Stomach (tissue), 9 donors: ENCODE results near the gene PON3. TPM values are rescaled to one million over a fixed set of nuclear protein-coding genes. Genes with fewer than 3 reads are reported as not detected.

Source experiments
- DNase-seq, 2 donors: peaks; one replicate each; pipeline versions ENCODE4 v3.0.0 to v3.0.0-alpha.2; 2013 to 2019
- H3K27ac ChIP-seq, 5 donors: fragments of 200-600 bp in 4 of 5; sonication (generic) in 4 of 5; one replicate each; pipeline ENCODE4 v1.5.1; 2013 to 2019; ENCODE audit warnings: mild to moderate bottlenecking in 1 of 5, moderate library complexity in 1 of 5
- H3K27me3 ChIP-seq, 3 donors: fragments of 200-600 bp; sonication (generic); one replicate each; pipeline ENCODE4 v1.5.1; 2017 to 2019; ENCODE audit warnings: mixed run types in 1 of 3
- H3K36me3 ChIP-seq, 4 donors: fragments of 200-600 bp; sonication (generic); 1 replicate in 3 of 4; 2 replicates in 1 of 4; pipeline ENCODE4 v1.5.1; 2016 to 2019
- H3K4me1 ChIP-seq, 4 donors: fragments of 200-600 bp; sonication (generic); one replicate each; pipeline ENCODE4 v1.5.1; 2016 to 2019
- H3K4me3 ChIP-seq, 4 donors: fragments of 200-600 bp; sonication (generic) in 3 of 4; one replicate each; pipeline ENCODE4 v1.5.1; 2016 to 2019; ENCODE audit warnings: mild to moderate bottlenecking in 1 of 4
- H3K9me3 ChIP-seq, 4 donors: fragments of 200-600 bp; sonication (generic); one replicate each; pipeline ENCODE4 v1.5.1; 2016 to 2019
- CTCF ChIP-seq, 7 experiments: fragments of 450-650 bp in 4 of 7; fragments of 200-600 bp in 3 of 7; sonication (generic) in 3 of 7; IDR thresholded peaks; one replicate each; pipeline ENCODE4 v1.5.1; 2016 to 2019; ENCODE audit warnings: antibody characterized with exemption in 7 of 7, control low read depth in 2 of 7, mild to moderate bottlenecking in 1 of 7
- EP300 ChIP-seq: sonication (generic); formaldehyde crosslinking; IDR thresholded peaks from one replicate; pipeline ENCODE4 v1.6.1; 2017; ENCODE audit warnings: antibody characterized with exemption
- POLR2A ChIP-seq, 4 donors: fragments of 450-650 bp; IDR thresholded peaks; one replicate each; pipeline ENCODE4 v1.6.1; 2016; ENCODE audit warnings: antibody characterized with exemption in 4 of 4, control low read depth in 2 of 4, mild to moderate bottlenecking in 1 of 4, moderate library complexity in 1 of 4
- POLR2AphosphoS5 ChIP-seq, 3 donors: sonication (generic); formaldehyde crosslinking; IDR thresholded peaks; one replicate each; pipeline ENCODE4 v1.6.1; 2016; ENCODE audit warnings: antibody characterized with exemption in 3 of 3
- WGBS, 5 donors: extraction: QIAGEN DNeasy Blood & Tissue Kit in 3 of 5; methylation state at CpG; one replicate each; pipeline versions ENCODE4 v1.1.5 to v1.1.7; 2013 to 2018; 5-methylcytosine and 5-hydroxymethylcytosine counted together
- intact Hi-C: fragments of 100-400 bp; cut with DNase I; formaldehyde crosslinking; loops from one replicate; pipeline ENCODE4 v1.15.1; 2023; ENCODE audit warnings: low total_unique reads
- polyA plus RNA-seq, 3 donors: library from polyadenylated mRNA; stranded (reverse); fragments of 200-250 nt; gene quantifications; one replicate each; pipeline ENCODE4 v1.2.3, GENCODE V29; 2013
- total RNA-seq, 5 donors: library from RNA; depleted of rRNA; stranded (reverse); fragments of >200 nt; gene quantifications; one replicate each; pipeline versions ENCODE4 v1.1.0 to v1.2.3, GENCODE V29; 2014 to 2016
- donor health status: healthy with polysubstance abuse.
- donor health status: Bipolar disorder and iron deficiency.
- donor health status: healthy.

PON3 gene
- total and polyA plus RNA-seq, 8 donors = 1.2 to 9.4 (median 3.9) TPM; not detected in 2

DNA sequence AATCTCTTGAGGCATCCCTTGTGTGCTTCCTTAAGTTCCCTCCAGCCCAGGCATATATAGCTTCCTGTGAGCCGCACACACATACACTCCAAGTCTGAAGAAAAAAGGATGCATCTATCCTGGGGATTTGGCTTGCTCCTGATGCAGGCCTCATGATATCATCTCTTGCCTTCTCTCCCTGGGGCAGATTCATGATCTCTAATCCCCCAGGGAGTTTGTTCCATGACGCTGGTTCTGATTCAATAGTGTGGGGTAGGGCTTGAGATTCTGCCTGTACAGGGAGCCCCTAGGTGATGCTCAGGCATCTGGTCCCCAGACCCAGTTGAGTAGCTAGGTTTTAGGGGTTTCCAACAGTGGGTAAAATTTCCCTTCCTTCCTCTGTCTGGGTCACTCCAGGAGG lies 73.3 kb downstream of the PON3 start:
- TF ChIP-seq EP300 (no peak), POLR2A (IDR thresholded peaks at IDR 0.05) (no peak), CTCF (IDR thresholded peaks at IDR 0.05) (no peak), POLR2AphosphoS5 (IDR thresholded peaks at IDR 0.05) (no peak)
- H3K9me3 ChIP-seq = no peaks in the 10 kb centered on the region
- H3K4me3 ChIP-seq = no peak overlapping the region
- H3K4me1 ChIP-seq = peaks cover 0 to 4% (median 0%) of the 10 kb centered on the region in 4 donors
- 68 to 89% (median 72%) methylated on average over 2 of the region's 2 CpGs for WGBS, 5 donors
- no peaks in the 10 kb centered on the region for H3K36me3 ChIP-seq
- peaks cover 0 to 19% (median 5%) of the 10 kb centered on the region in 3 donors for H3K27me3 ChIP-seq
- no peak for DNase-seq
- intact Hi-C loops = no loop called here
- no peak overlapping the region for H3K27ac ChIP-seq

DNA sequence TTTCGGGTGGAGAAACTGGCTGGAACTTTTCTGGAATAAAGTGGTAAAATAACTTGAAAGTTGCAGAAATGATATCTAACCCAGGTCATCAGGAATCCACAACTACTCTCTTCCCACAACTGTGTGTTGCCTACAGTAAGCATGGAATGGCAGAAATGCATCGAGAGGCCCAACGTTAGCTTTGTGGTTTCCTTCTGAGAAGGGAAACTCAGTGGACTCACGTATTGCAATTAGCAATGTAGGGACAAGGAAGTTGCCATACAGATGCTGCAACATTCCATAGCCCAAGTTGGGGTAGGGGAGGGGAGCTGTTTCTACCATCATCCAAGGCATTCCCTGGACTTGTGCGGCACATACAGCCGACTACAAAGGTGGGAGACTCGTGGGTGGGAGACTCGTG lies 73.8 kb downstream of the PON3 start:
- DNase-seq = no peak
- TF ChIP-seq EP300 (no peak), POLR2A (IDR thresholded peaks at IDR 0.05) (no peak), CTCF (IDR thresholded peaks at IDR 0.05) (no peak), POLR2AphosphoS5 (IDR thresholded peaks at IDR 0.05) (no peak)
- H3K4me3 ChIP-seq = no peak overlapping the region
- no peak overlapping the region for H3K27ac ChIP-seq
- H3K27me3 ChIP-seq = peaks cover 0 to 19% (median 5%) of the 10 kb centered on the region in 3 donors
- intact Hi-C loops = no loop called here
- H3K9me3 ChIP-seq = no peaks in the 10 kb centered on the region
- no peaks in the 10 kb centered on the region for H3K36me3 ChIP-seq
- 81 to 86% (median 84%) methylated on average over 8 of the region's 8 CpGs for WGBS, 5 donors
- H3K4me1 ChIP-seq = peaks cover 0 to 4% (median 0%) of the 10 kb centered on the region in 4 donors

- H3K9me3 ChIP-seq = no peaks in the 10 kb centered on the region
Measured at GRCh38 chr7:95321720-95322119, 74.5 kb downstream of the PON3 start.

DNA sequence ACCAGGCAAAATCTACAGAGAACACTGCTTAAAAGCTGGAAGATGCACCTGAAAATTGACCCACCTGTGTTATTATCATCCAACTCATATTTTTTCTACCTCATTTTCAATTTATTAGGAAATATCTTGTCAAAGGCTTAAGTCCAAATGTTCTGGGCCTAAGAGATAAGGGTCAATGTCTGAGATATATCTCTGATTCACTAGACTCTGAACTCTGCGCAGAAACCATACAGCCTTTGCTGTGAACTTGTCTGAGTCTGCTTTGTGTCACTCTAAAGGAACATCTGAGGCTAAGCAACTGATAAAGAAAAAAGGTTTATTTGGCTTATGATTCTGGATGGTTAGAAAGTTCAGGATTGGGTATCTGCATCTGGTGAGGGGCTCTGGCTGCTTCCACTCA lies 75.5 kb downstream of the PON3 start:
- DNase-seq = no peak
- Histone ChIP-seq H3K9me3 (no peaks in the 10 kb centered on the region), H3K36me3 (no peaks in the 10 kb centered on the region), H3K27me3 (peaks cover 0 to 19% (median 5%) of the 10 kb centered on the region in 3 donors), H3K4me3 (no peak overlapping the region), H3K4me1 (peaks cover 0 to 4% (median 0%) of the 10 kb centered on the region in 4 donors), H3K27ac (no peak overlapping the region)
- WGBS, 5 donors = 90 to 98% (median 94%) methylated on average over 1 of the region's 1 CpG
- TF ChIP-seq POLR2A (IDR thresholded peaks at IDR 0.05) (no peak), POLR2AphosphoS5 (IDR thresholded peaks at IDR 0.05) (no peak), CTCF (IDR thresholded peaks at IDR 0.05) (no peak), EP300 (no peak)
- intact Hi-C loops = no loop called here

More at GRCh38 chr7:95321720-95322119, 74.5 kb downstream of the PON3 start:
- peaks cover 0 to 19% (median 5%) of the 10 kb centered on the region in 3 donors for H3K27me3 ChIP-seq
- H3K27ac ChIP-seq = no peak overlapping the region
- no peak for TF ChIP-seq POLR2A (IDR thresholded peaks at IDR 0.05)
- no peak for TF ChIP-seq EP300
- TF ChIP-seq POLR2AphosphoS5 (IDR thresholded peaks at IDR 0.05) = no peak
- TF ChIP-seq CTCF (IDR thresholded peaks at IDR 0.05) = no peak
- peaks cover 0 to 4% (median 0%) of the 10 kb centered on the region in 4 donors for H3K4me1 ChIP-seq
- intact Hi-C loops = no loop called here
- H3K36me3 ChIP-seq = no peaks in the 10 kb centered on the region
- H3K4me3 ChIP-seq = no peak overlapping the region
- no peak for DNase-seq
- 63 to 83% (median 66%) methylated on average over 1 of the region's 1 CpG for WGBS, 5 donors
